WI38 (cell line): ENCODE data around the gene COG8.

Experiments
- H3K4me3 ChIP-seq: 2 replicates; pipeline ENCODE4 v1.5.1; 2011; ENCODE audit warnings: low read depth, mild to moderate bottlenecking, control low read depth, low read length
- CTCF ChIP-seq: IDR thresholded peaks from 2 replicates; pipeline ENCODE4 v1.5.1; 2012; ENCODE audit warnings: low read depth, mild to moderate bottlenecking, control low read depth, low read length

COG8 gene

GRCh38 chr16:69339289-69340094, at the start of gene COG8, which contains the start of gene NIP7:
TSS of gene COG8 (minus strand) at chr16:69339564. CDS start at chr16:69339552, 12 bp downstream.
TSS of gene NIP7 (plus strand) at chr16:69339772. CDS start at chr16:69339830, 58 bp downstream.
- H3K4me3 ChIP-seq: peak within 1 kb of the TSS; percentile 99
- TF ChIP-seq CTCF: peak; percentile 65

- H3K4me3 ChIP-seq: no peak overlapping the region
These were observed 47.2 kb upstream of the COG8 start for GRCh38 chr16:69386596-69386995.

GRCh38 chr16:69384974-69385373, 45.6 kb upstream of the COG8 start:
- no peak for TF ChIP-seq CTCF
- H3K4me3 ChIP-seq: peak overlapping the region; percentile 76

More at GRCh38 chr16:69386596-69386995, 47.2 kb upstream of the COG8 start:
- TF ChIP-seq CTCF: no peak

GRCh38 chr16:69382421-69382820, 43.1 kb upstream of the COG8 start:
- no peak for TF ChIP-seq CTCF
- H3K4me3 ChIP-seq: no peak overlapping the region

GRCh38 chr16:69381231-69381630, 41.9 kb upstream of the COG8 start:
- no peak overlapping the region for H3K4me3 ChIP-seq
- no peak for TF ChIP-seq CTCF

- TF ChIP-seq CTCF: no peak
- no peak overlapping the region for H3K4me3 ChIP-seq
These were observed 39.4 kb upstream of the COG8 start for GRCh38 chr16:69378760-69379159.

GRCh38 chr16:69378036-69378435, 38.7 kb upstream of the COG8 start:
- no peak for TF ChIP-seq CTCF
- no peak overlapping the region for H3K4me3 ChIP-seq
